GM12891 (cell line): ENCODE measurements around the gene AAK1.
"Not testable (repeated sequence)": the region's sequence is repeated elsewhere in the genome, so short reads cannot be mapped to it uniquely, and the experiment has no call there.

ENCODE experiments used
- DNase-seq: peaks from one replicate; pipeline ENCODE4 v3.0.0; 2011; ENCODE audit warnings: low spot score; ENCODE audit not compliant: insufficient read length
- FAIRE-seq: peaks from 2 replicates; lab custom pipeline; 2011; peaks lifted over from hg19 to GRCh38; lab: Jason Lieb, UNC
- PAX5 ChIP-seq: IDR thresholded peaks from 2 replicates; pipeline ENCODE4 v1.6.1; 2011; ENCODE audit warnings: low read length, moderate library complexity, mild to moderate bottlenecking; ENCODE audit not compliant: insufficient read depth, severe bottlenecking
- POLR2A ChIP-seq: IDR thresholded peaks from 2 replicates; pipeline ENCODE4 v1.6.1; 2011; ENCODE audit warnings: low read depth, low read length, control low read depth
- POLR2AphosphoS5 ChIP-seq: IDR thresholded peaks from 2 replicates; pipeline ENCODE4 v1.6.1; 2011; ENCODE audit warnings: low read depth, low read length, control low read depth
- POU2F2 ChIP-seq: IDR thresholded peaks from 2 replicates; pipeline ENCODE4 v1.6.1; 2011; ENCODE audit warnings: low read depth, mild to moderate bottlenecking, control low read depth, low read length, moderate library complexity
- SPI1 ChIP-seq: IDR thresholded peaks from 2 replicates; pipeline ENCODE4 v1.6.1; 2011; ENCODE audit warnings: low read depth, low read length, control low read depth
- TAF1 ChIP-seq: IDR thresholded peaks from 2 replicates; pipeline ENCODE4 v1.6.1; 2011; ENCODE audit warnings: low read depth, low read length, control low read depth

AAK1 gene

GRCh38 chr2:69680001-69680675, 36.6 kb upstream of the AAK1 start:
- TF ChIP-seq PAX5 (no peak), SPI1 (peak; percentile 66), POLR2AphosphoS5 (no peak), POU2F2 (no peak)
- no peak for FAIRE-seq
- DNase-seq, result no peak

- FAIRE-seq, result no peak
- DNase-seq, result no peak
- TF ChIP-seq TAF1 (no peak), POLR2AphosphoS5 (no peak), POU2F2 (no peak), PAX5 (no peak), POLR2A (no peak), SPI1 (no peak)
Observed at GRCh38 chr2:69677914-69678313, 34.4 kb upstream of the AAK1 start.

- TF ChIP-seq TAF1 (no peak), PAX5 (no peak), POU2F2 (no peak), SPI1 (no peak), POLR2A (no peak), POLR2AphosphoS5 (no peak)
- FAIRE-seq, result no peak
- no peak for DNase-seq
Observed at GRCh38 chr2:69676146-69676545, 32.6 kb upstream of the AAK1 start.

- TF ChIP-seq POLR2AphosphoS5, result no peak
- TF ChIP-seq PAX5, result no peak
- no peak for TF ChIP-seq SPI1
- TF ChIP-seq POLR2A, result no peak
- TF ChIP-seq TAF1, result no peak
- no peak for DNase-seq
- no peak for FAIRE-seq
Observed at GRCh38 chr2:69674316-69674670, 30.8 kb upstream of the AAK1 start.

GRCh38 chr2:69673098-69673497, 29.6 kb upstream of the AAK1 start:
- DNase-seq, FAIRE-seq: not testable (repeated sequence)

- DNase-seq, result no peak
- TF ChIP-seq SPI1 (no peak), PAX5 (no peak), POLR2A (no peak), POU2F2 (no peak), POLR2AphosphoS5 (no peak), TAF1 (no peak)
- FAIRE-seq, result no peak
Observed at GRCh38 chr2:69669666-69670065, 26.1 kb upstream of the AAK1 start.

- FAIRE-seq (no peak), DNase-seq (no peak)
- no peak for TF ChIP-seq POLR2A
Observed at GRCh38 chr2:69668598-69668997, 25.1 kb upstream of the AAK1 start.

- FAIRE-seq (no peak), DNase-seq (no peak)
- no peak for TF ChIP-seq PAX5
- TF ChIP-seq POLR2AphosphoS5, result no peak
- no peak for TF ChIP-seq SPI1
- no peak for TF ChIP-seq POU2F2
- TF ChIP-seq POLR2A, result no peak
- no peak for TF ChIP-seq TAF1
Observed at GRCh38 chr2:69667805-69668382, 24.4 kb upstream of the AAK1 start.

- TF ChIP-seq POLR2A (no peak), PAX5 (no peak), SPI1 (no peak), POU2F2 (no peak), POLR2AphosphoS5 (no peak), TAF1 (no peak)
- FAIRE-seq (no peak), DNase-seq (no peak)
Observed at GRCh38 chr2:69665152-69665551, 21.6 kb upstream of the AAK1 start.

- no peak for DNase-seq
- TF ChIP-seq PAX5 (no peak), POU2F2 (no peak), POLR2A (no peak), POLR2AphosphoS5 (no peak), SPI1 (no peak), TAF1 (no peak)
- FAIRE-seq, result no peak
Observed at GRCh38 chr2:69663860-69664259, 20.3 kb upstream of the AAK1 start.

- FAIRE-seq, result peak; percentile 67
Observed at GRCh38 chr2:69662547-69662946, 19.0 kb upstream of the AAK1 start.

More at GRCh38 chr2:69662547-69662946, 19.0 kb upstream of the AAK1 start:
- DNase-seq, result not testable (repeated sequence)
